Activated CD4-positive, alpha-beta T cell treated with anti-CD3 and anti-CD28 coated beads, Interleukin-2, Interleukin-4, amounts not matched to agents 100 ng/mL and 50 ng/mL, durations not matched to agents 16 hours and 8 hours (primary cell): Measurements from ENCODE around the gene MALAT1.
"Not testable (repeated sequence)": the region's sequence is repeated elsewhere in the genome, so short reads cannot be mapped to it uniquely, and the experiment has no call there.

ENCODE experiments used
- DNase-seq: peaks from one replicate; pipeline ENCODE4 v3.0.0-alpha.2; 2020; ENCODE audit warnings: low spot score

Gene MALAT1

GRCh38 chr11:65498977-65499712, at the start of gene MALAT1:
TSS of gene MALAT1 (plus strand) at chr11:65499045.
- DNase-seq = peak; percentile 96

GRCh38 chr11:65451301-65451700, 47.5 kb upstream of the MALAT1 start:
- not testable (repeated sequence) for DNase-seq

GRCh38 chr11:65452259-65452658, 46.6 kb upstream of the MALAT1 start:
- DNase-seq = not testable (repeated sequence)

- DNase-seq = no peak
Measured at GRCh38 chr11:65452806-65453490, 45.9 kb upstream of the MALAT1 start.

GRCh38 chr11:65454311-65454695, 44.5 kb upstream of the MALAT1 start:
- no peak for DNase-seq

GRCh38 chr11:65454696-65455456, 44.0 kb upstream of the MALAT1 start:
- DNase-seq = peak; percentile 86

GRCh38 chr11:65456418-65456817, 42.4 kb upstream of the MALAT1 start:
- DNase-seq = no peak

- DNase-seq = no peak
Measured at GRCh38 chr11:65459552-65459951, 39.3 kb upstream of the MALAT1 start.

GRCh38 chr11:65465471-65465870, 33.4 kb upstream of the MALAT1 start:
- DNase-seq = not testable (repeated sequence)

GRCh38 chr11:65467306-65467705, 31.5 kb upstream of the MALAT1 start:
- DNase-seq = not testable (repeated sequence)

- DNase-seq = peak; percentile 64
Measured at GRCh38 chr11:65468874-65469333, 29.9 kb upstream of the MALAT1 start.

GRCh38 chr11:65470433-65471049, 28.3 kb upstream of the MALAT1 start:
- no peak for DNase-seq

GRCh38 chr11:65471447-65471891, 27.4 kb upstream of the MALAT1 start:
- DNase-seq = no peak

- DNase-seq = not testable (repeated sequence)
Measured at GRCh38 chr11:65472588-65473277, 26.1 kb upstream of the MALAT1 start.

GRCh38 chr11:65473278-65473860, 25.5 kb upstream of the MALAT1 start:
- DNase-seq = no peak

GRCh38 chr11:65474864-65475263, 24.0 kb upstream of the MALAT1 start:
- DNase-seq = no peak

GRCh38 chr11:65476632-65477148, 22.2 kb upstream of the MALAT1 start:
- no peak for DNase-seq

- peak; percentile 95 for DNase-seq
Measured at GRCh38 chr11:65477149-65477965, 21.5 kb upstream of the MALAT1 start.

GRCh38 chr11:65478388-65479183, 20.3 kb upstream of the MALAT1 start:
- DNase-seq = no peak
